CD4-positive, alpha-beta memory T cell (primary cell): Measurements from ENCODE around the gene ANKRD45. TPM values are rescaled to one million over a fixed set of nuclear protein-coding genes. Genes with fewer than 3 reads are reported as not detected.
"Not testable (repeated sequence)": the region's sequence is repeated elsewhere in the genome, so short reads cannot be mapped to it uniquely, and the experiment has no call there.

ENCODE experiments used
- CTCF ChIA-PET: fragments of 350-600 bp; sonication (Branson Sonifier 250); formaldehyde crosslinking; loops from one replicate; lab custom pipeline; 2021; ENCODE audit warnings: inconsistent platforms; ENCODE audit not compliant: partially characterized antibody; lab: Charles Lee
- POLR2A ChIA-PET: fragments of 350-600 bp; sonication (Branson Sonifier 250); formaldehyde crosslinking; loops from one replicate; lab custom pipeline; 2021; ENCODE audit not compliant: partially characterized antibody; lab: Charles Lee
- DNase-seq, 5 donors: peaks; one replicate each; pipeline versions ENCODE4 v3.0.0 to v3.0.0-alpha.2; 2020 to 2022; ENCODE audit warnings: mixed read lengths in 1 of 5
- H3K27ac ChIP-seq: one replicate; pipeline ENCODE4 v1.7.0; 2013; ENCODE audit warnings: low read depth, low read length
- H3K27me3 ChIP-seq: 2 replicates; pipeline ENCODE4 v1.7.0; 2013; ENCODE audit warnings: mild to moderate bottlenecking, low read length, moderate library complexity; ENCODE audit not compliant: insufficient read depth
- H3K36me3 ChIP-seq: 2 replicates; pipeline ENCODE4 v1.7.0; 2013; ENCODE audit warnings: mild to moderate bottlenecking, low read length, moderate library complexity; ENCODE audit not compliant: insufficient read depth
- H3K4me1 ChIP-seq: 2 replicates; pipeline ENCODE4 v1.7.0; 2013; ENCODE audit warnings: mild to moderate bottlenecking, low read length, moderate library complexity; ENCODE audit not compliant: insufficient read depth
- H3K4me3 ChIP-seq, 2 donors: one replicate each; pipeline ENCODE4 v1.7.0; 2013; ENCODE audit warnings: low read length in 2 of 2, mild to moderate bottlenecking in 1 of 2
- H3K9me3 ChIP-seq, 2 donors: one replicate each; pipeline ENCODE4 v1.7.0; 2013; ENCODE audit warnings: low read length in 2 of 2, control low read depth in 1 of 2; ENCODE audit not compliant: control insufficient read depth in 1 of 2
- H3K27ac Mint-ChIP-seq, 7 donors: one replicate each; pipeline ENCODE4 v1.8.0; 2020 to 2021; ENCODE audit warnings: mixed read lengths in 7 of 7, mild to moderate bottlenecking in 6 of 7, inconsistent platforms in 3 of 7, moderate library complexity in 3 of 7
- H3K27me3 Mint-ChIP-seq, 2 donors: one replicate each; pipeline ENCODE4 v1.8.0; 2020 to 2021; ENCODE audit warnings: mixed read lengths in 2 of 2
- H3K36me3 Mint-ChIP-seq, 2 donors: one replicate each; pipeline ENCODE4 v1.8.0; 2020 to 2021; ENCODE audit warnings: mixed read lengths in 2 of 2, inconsistent platforms in 1 of 2, mild to moderate bottlenecking in 1 of 2
- H3K4me1 Mint-ChIP-seq, 4 donors: one replicate each; pipeline ENCODE4 v1.8.0; 2020 to 2021; ENCODE audit warnings: mixed read lengths in 4 of 4, mild to moderate bottlenecking in 1 of 4
- H3K4me3 Mint-ChIP-seq, 8 donors: one replicate each; pipeline ENCODE4 v1.8.0; 2020 to 2021; ENCODE audit warnings: mixed read lengths in 8 of 8, mild to moderate bottlenecking in 7 of 8, moderate library complexity in 6 of 8, inconsistent platforms in 3 of 8
- H3K9me3 Mint-ChIP-seq, 8 donors: one replicate each; pipeline ENCODE4 v1.8.0; 2020 to 2021; ENCODE audit warnings: mixed read lengths in 8 of 8, mild to moderate bottlenecking in 5 of 8, inconsistent platforms in 3 of 8, moderate library complexity in 1 of 8
- intact Hi-C: fragments of 100-400 bp; cut with micrococcal nuclease; formaldehyde crosslinking; loops from one replicate; pipeline ENCODE4 v1.15.1; 2023
- polyA plus RNA-seq, 2 donors: library from polyadenylated mRNA; unstranded; fragments of 300-500 nt; fragmentation: Illumina TruSeq; gene quantifications; one replicate each; pipeline ENCODE4 v1.2.3, GENCODE V29; 2021
- total RNA-seq, 2 experiments: library from RNA; stranded (reverse); gene quantifications; one replicate each; pipeline ENCODE4 v1.2.3, GENCODE V29; 2021

The ANKRD45 gene
- total and polyA plus RNA-seq, 4 experiments from 2014 or later, result not detected

DNA sequence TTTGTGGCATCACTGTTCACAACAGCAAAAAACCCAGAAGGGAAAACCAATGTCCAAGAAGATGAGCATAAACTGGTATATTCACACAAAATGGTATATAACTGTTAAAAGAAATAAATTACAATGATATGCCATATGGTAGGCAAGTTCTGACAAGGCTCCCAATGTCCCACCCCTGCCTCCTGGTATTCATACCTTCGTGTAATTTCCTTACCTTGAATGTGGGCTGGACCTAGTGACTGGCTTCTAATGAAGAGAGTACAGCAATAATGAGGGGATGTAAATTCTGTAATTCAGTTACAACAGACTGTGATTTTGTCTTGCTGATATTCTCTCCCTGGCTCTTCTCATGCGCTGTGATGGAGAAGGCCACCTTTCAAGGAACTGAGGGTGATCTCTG is 9.3 kb downstream of the ANKRD45 start:
- no peak overlapping the region for H3K4me3 ChIP-seq
- Mint-ChIP-seq H3K9me3 (peaks cover 0 to 7% (median 5%) of the 10 kb centered on the region in 8 donors), H3K27ac (no peak overlapping the region), H3K4me3 (no peak overlapping the region), H3K27me3 (peaks cover 1 to 7% of the 10 kb centered on the region in 2 donors), H3K36me3 (no peaks in the 10 kb centered on the region), H3K4me1 (no peaks in the 10 kb centered on the region)
- DNase-seq, result no peak
- no peak overlapping the region for H3K27ac ChIP-seq
- no peaks in the 10 kb centered on the region for H3K27me3 ChIP-seq
- no peaks in the 10 kb centered on the region for H3K36me3 ChIP-seq
- POLR2A ChIA-PET, result no interaction called here
- intact Hi-C loops, result no loop called here
- H3K4me1 ChIP-seq, result no peaks in the 10 kb centered on the region
- CTCF ChIA-PET, result no interaction called here
- H3K9me3 ChIP-seq, result no peaks in the 10 kb centered on the region

DNA sequence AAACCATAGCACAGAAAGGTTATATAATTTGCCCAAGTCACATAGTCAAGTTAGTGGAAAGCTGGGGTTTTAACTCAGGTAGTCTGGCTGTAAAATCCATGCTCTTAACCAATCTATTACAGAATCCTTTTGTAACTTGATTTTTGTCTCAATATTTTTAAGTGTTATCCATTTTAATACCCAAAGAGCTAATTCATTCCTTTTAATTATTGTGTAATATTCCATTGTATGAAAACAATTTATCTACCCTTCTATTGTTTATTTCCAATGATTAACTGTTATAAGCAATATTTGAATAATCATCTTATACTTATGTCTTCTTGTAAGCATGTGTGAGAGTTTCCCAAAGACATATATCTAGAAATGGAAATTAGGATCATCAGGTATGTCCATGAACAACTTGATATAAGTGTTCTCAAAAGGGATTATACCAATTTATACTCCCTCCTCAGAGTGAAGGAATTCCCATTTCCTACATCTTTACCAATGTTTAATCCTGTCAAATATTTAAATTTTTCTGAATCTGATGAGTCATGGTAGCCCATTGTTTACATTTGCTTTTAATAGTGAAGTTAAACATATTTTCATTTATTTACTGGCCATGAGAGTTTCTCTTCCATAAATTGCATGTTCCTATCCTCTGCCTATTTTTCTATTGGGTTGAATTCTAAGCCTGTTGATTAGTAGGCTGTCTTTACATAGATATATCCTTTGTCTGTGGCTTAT is 20.6 kb downstream of the ANKRD45 start:
- Histone ChIP-seq H3K9me3 (no peaks in the 10 kb centered on the region), H3K27me3 (no peaks in the 10 kb centered on the region), H3K4me1 (no peaks in the 10 kb centered on the region), H3K4me3 (no peak overlapping the region), H3K27ac (no peak overlapping the region), H3K36me3 (no peaks in the 10 kb centered on the region)
- H3K9me3 Mint-ChIP-seq, result peaks cover 0 to 5% (median 3%) of the 10 kb centered on the region in 8 donors
- H3K36me3 Mint-ChIP-seq, result no peaks in the 10 kb centered on the region
- no peaks in the 10 kb centered on the region for H3K4me1 Mint-ChIP-seq
- intact Hi-C loops, result no loop called here
- DNase-seq, result no peak
- ChIA-PET POLR2A (no interaction called here), CTCF (no interaction called here)
- H3K4me3 Mint-ChIP-seq, result no peak overlapping the region
- peaks cover 6 to 8% of the 10 kb centered on the region in 2 donors for H3K27me3 Mint-ChIP-seq
- H3K27ac Mint-ChIP-seq, result no peak overlapping the region

DNA sequence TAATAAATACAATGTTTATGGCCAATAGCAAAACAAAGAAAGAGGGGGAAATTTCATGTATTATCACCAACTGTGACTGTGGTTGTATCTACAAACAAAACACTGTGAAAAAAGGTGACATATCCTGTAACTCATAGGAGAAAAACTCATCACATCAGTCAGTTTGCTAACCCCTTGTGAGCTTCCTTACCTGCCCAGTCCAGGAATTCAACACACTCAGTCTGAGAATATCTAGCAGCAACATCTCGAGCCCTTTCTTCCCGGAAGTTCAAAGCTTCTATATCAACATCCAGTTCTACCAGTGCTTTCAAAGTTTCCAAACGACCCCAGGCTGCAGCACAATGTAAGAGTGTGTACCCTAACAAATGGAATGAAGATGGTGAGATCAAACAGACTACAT is 23.0 kb downstream of the ANKRD45 start:
- Histone ChIP-seq H3K4me1 (no peaks in the 10 kb centered on the region), H3K4me3 (no peak overlapping the region), H3K27ac (no peak overlapping the region), H3K36me3 (no peaks in the 10 kb centered on the region), H3K27me3 (no peaks in the 10 kb centered on the region), H3K9me3 (no peaks in the 10 kb centered on the region)
- no peak for DNase-seq
- peaks cover 1 to 3% of the 10 kb centered on the region in 2 donors for H3K27me3 Mint-ChIP-seq
- CTCF ChIA-PET, result no interaction called here
- peaks cover 0 to 5% (median 1%) of the 10 kb centered on the region in 8 donors for H3K9me3 Mint-ChIP-seq
- POLR2A ChIA-PET, result no interaction called here
- H3K4me3 Mint-ChIP-seq, result no peak overlapping the region
- H3K4me1 Mint-ChIP-seq, result no peaks in the 10 kb centered on the region
- H3K36me3 Mint-ChIP-seq, result no peaks in the 10 kb centered on the region
- H3K27ac Mint-ChIP-seq, result no peak overlapping the region
- intact Hi-C loops, result no loop called here

DNA sequence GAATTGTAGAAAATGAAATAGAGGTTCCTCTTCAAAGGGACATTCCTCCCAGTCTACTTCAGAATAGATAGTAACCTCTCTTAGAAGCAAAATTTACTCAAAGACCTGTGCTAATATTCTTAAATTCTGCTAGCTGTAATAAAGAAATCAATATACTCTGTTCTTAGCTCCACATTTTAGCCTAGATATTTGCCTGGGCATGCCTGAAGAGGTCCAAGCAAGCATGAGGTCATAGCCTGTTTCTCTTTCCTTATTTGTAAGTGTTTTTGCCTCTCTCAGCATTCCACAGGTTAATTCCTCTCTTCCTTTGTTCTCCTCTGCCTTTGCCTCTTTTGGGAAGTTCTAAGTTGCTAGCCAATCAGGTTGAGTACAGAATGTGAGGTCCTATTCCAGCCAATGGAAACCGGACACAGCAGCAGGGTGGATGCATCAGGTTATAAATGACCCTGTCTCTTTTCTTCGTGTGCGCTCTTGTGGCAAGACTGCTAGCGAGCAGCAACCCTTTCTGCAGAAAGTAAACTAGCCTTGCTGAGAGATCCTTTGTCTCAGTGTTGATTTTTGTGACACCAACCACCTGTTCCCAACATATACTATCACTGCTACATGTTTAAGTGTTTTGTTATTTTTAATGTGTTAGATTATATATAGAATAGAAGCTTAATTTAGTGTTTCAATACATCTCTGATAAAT is 27.1 kb downstream of the ANKRD45 start:
- H3K36me3 Mint-ChIP-seq, H3K9me3 Mint-ChIP-seq, H3K9me3 ChIP-seq, DNase-seq, H3K4me3 Mint-ChIP-seq, H3K4me1 Mint-ChIP-seq, H3K27ac ChIP-seq, H3K27ac Mint-ChIP-seq, H3K27me3 Mint-ChIP-seq, H3K4me3 ChIP-seq, H3K27me3 ChIP-seq, H3K4me1 ChIP-seq, H3K36me3 ChIP-seq, intact Hi-C loops, CTCF ChIA-PET: not testable (repeated sequence)
- POLR2A ChIA-PET, result interaction anchor here (0.6 kb wide), 1 partner anchor 53 kb away, joined by 3 read pairs; no protein-coding TSS in a partner anchor

DNA sequence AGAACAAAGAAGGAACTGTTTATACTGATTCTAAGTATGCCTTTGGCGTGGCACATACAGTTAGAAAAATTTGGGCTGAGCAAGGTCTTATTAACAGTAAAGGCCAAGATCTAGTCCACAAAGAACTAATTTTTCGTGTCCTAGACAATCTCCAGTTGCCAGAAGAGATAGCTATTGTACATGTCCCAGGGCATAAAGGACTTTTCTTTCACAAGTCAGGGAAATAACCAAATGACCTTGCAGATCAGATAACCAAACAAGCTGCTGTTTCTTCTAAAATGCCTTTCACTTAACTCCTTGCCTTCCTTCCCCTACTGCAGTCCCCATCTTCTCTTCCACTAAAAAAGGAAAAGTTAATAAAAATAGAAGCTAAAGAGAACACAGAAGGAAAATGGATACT is 30.5 kb downstream of the ANKRD45 start:
- ChIA-PET POLR2A (no interaction called here), CTCF (no interaction called here)
- DNase-seq, result no peak
- no peaks in the 10 kb centered on the region for H3K36me3 ChIP-seq
- peaks cover 0 to 1% of the 10 kb centered on the region in 2 donors for H3K27me3 Mint-ChIP-seq
- H3K4me1 ChIP-seq, result no peaks in the 10 kb centered on the region
- no peak overlapping the region for H3K27ac ChIP-seq
- H3K4me3 ChIP-seq, result no peak overlapping the region
- H3K27ac Mint-ChIP-seq, result no peak overlapping the region
- no peaks in the 10 kb centered on the region for H3K4me1 Mint-ChIP-seq
- peaks cover 0 to 9% (median 5%) of the 10 kb centered on the region in 8 donors for H3K9me3 Mint-ChIP-seq
- no peaks in the 10 kb centered on the region for H3K27me3 ChIP-seq
- intact Hi-C loops, result no loop called here
- no peak overlapping the region for H3K4me3 Mint-ChIP-seq
- H3K9me3 ChIP-seq, result no peaks in the 10 kb centered on the region
- H3K36me3 Mint-ChIP-seq, result no peaks in the 10 kb centered on the region

- Mint-ChIP-seq H3K36me3 (no peaks in the 10 kb centered on the region), H3K4me1 (no peaks in the 10 kb centered on the region), H3K27ac (no peak overlapping the region), H3K27me3 (peaks cover 0 to 1% of the 10 kb centered on the region in 2 donors), H3K4me3 (no peak overlapping the region), H3K9me3 (peaks cover 0 to 9% (median 5%) of the 10 kb centered on the region in 8 donors)
- DNase-seq, result no peak
- intact Hi-C loops, result no loop called here
- Histone ChIP-seq H3K27ac (no peak overlapping the region), H3K27me3 (no peaks in the 10 kb centered on the region), H3K4me3 (no peak overlapping the region), H3K9me3 (no peaks in the 10 kb centered on the region), H3K36me3 (no peaks in the 10 kb centered on the region), H3K4me1 (no peaks in the 10 kb centered on the region)
- CTCF ChIA-PET, result no interaction called here
- POLR2A ChIA-PET, result no interaction called here
These were observed 31.3 kb downstream of the ANKRD45 start for GRCh38 chr1:173638043-173639021.
